Dedifferentiated amniotic fluid mesenchymal stem cell (primary cell): Measurements from ENCODE around the gene OSBPL3.
A peak's percentile ranks its signal among the peaks of the same experiment; 100 is the strongest.

Source experiments
- DNase-seq: peaks from one replicate; pipeline ENCODE4 v3.0.0-alpha.2; 2016; ENCODE audit errors: extremely low spot score

OSBPL3 gene

GRCh38 chr7:24958399-24958798 is 21.6 kb downstream of the OSBPL3 start:
- no peak for DNase-seq

- peak; percentile 50 for DNase-seq
Measured at GRCh38 chr7:24956021-24956420, 24.0 kb downstream of the OSBPL3 start.

- DNase-seq = no peak
Measured at GRCh38 chr7:24955313-24955712, 24.7 kb downstream of the OSBPL3 start.

- DNase-seq = no peak
Measured at GRCh38 chr7:24952464-24952863, 27.5 kb downstream of the OSBPL3 start.

- DNase-seq = no peak
Measured at GRCh38 chr7:24951441-24951980, 28.5 kb downstream of the OSBPL3 start.

GRCh38 chr7:24949884-24950283 is 30.1 kb downstream of the OSBPL3 start:
- DNase-seq = no peak

GRCh38 chr7:24948739-24949138 is 31.2 kb downstream of the OSBPL3 start:
- no peak for DNase-seq

GRCh38 chr7:24946467-24946866 is 33.5 kb downstream of the OSBPL3 start:
- no peak for DNase-seq

- DNase-seq = no peak
Measured at GRCh38 chr7:24945899-24946298, 34.1 kb downstream of the OSBPL3 start.

- DNase-seq = no peak
Measured at GRCh38 chr7:24943096-24943948, 36.7 kb downstream of the OSBPL3 start.

GRCh38 chr7:24942226-24942625 is 37.8 kb downstream of the OSBPL3 start:
- no peak for DNase-seq

GRCh38 chr7:24939416-24939815 is 40.6 kb downstream of the OSBPL3 start:
- DNase-seq = no peak

GRCh38 chr7:24936121-24936824 is 43.7 kb downstream of the OSBPL3 start:
- DNase-seq = no peak

GRCh38 chr7:24933298-24933697 is 46.7 kb downstream of the OSBPL3 start:
- no peak for DNase-seq

GRCh38 chr7:24932815-24933214 is 47.2 kb downstream of the OSBPL3 start:
- DNase-seq = no peak

- no peak for DNase-seq
Measured at GRCh38 chr7:24932389-24932788, 47.6 kb downstream of the OSBPL3 start.

- no peak for DNase-seq
Measured at GRCh38 chr7:24931844-24932243, 48.1 kb downstream of the OSBPL3 start.

GRCh38 chr7:24930856-24931255 is 49.1 kb downstream of the OSBPL3 start:
- no peak for DNase-seq

- DNase-seq = peak; percentile 78
Measured at GRCh38 chr7:24926623-24927524, 53.1 kb downstream of the OSBPL3 start.

GRCh38 chr7:24924375-24924774 is 55.6 kb downstream of the OSBPL3 start:
- no peak for DNase-seq

- no peak for DNase-seq
Measured at GRCh38 chr7:24923172-24923865, 56.7 kb downstream of the OSBPL3 start.
